Cardiac fibroblast (primary cell): Measurements from ENCODE around the gene LRMDA.

Source experiments
- DNase-seq, 2 donors: peaks; one replicate each; pipeline versions ENCODE4 v3.0.0 to v3.0.0-alpha.2; 2010; ENCODE audit warnings: low read depth in 2 of 2
- H3K4me3 ChIP-seq, 2 donors: replicated peaks in 1 of 2; 1 replicate in 1 of 2; 2 replicates in 1 of 2; pipeline ENCODE4 v1.5.1; 2011; ENCODE audit warnings: low read depth in 2 of 2, low read length in 2 of 2, mild to moderate bottlenecking in 2 of 2, moderate library complexity in 1 of 2
- CTCF ChIP-seq: IDR thresholded peaks from one replicate; pipeline ENCODE4 v1.5.1; 2011; ENCODE audit warnings: low read depth, mild to moderate bottlenecking, low read length, inconsistent platforms

The LRMDA gene

GRCh38 chr10:76024460-76025123 is 593.2 kb downstream of the LRMDA start:
- TF ChIP-seq CTCF: no peak
- DNase-seq: no peak
- no peak overlapping the region for H3K4me3 ChIP-seq

GRCh38 chr10:76025124-76025477 is 593.7 kb downstream of the LRMDA start:
- TF ChIP-seq CTCF: no peak
- no peak overlapping the region for H3K4me3 ChIP-seq
- DNase-seq: no peak

GRCh38 chr10:76026176-76026771 is 594.9 kb downstream of the LRMDA start:
- no peak for TF ChIP-seq CTCF
- H3K4me3 ChIP-seq: no peak overlapping the region
- DNase-seq: no peak

GRCh38 chr10:76026905-76027304 is 595.5 kb downstream of the LRMDA start:
- no peak overlapping the region for H3K4me3 ChIP-seq
- peak; percentile 12 for TF ChIP-seq CTCF
- peak in 1 of 2 donors; percentile 15 for DNase-seq

GRCh38 chr10:76029782-76030181 is 598.4 kb downstream of the LRMDA start:
- DNase-seq: no peak
- no peak overlapping the region for H3K4me3 ChIP-seq
- TF ChIP-seq CTCF: no peak

- no peak for DNase-seq
- no peak for TF ChIP-seq CTCF
- H3K4me3 ChIP-seq: no peak overlapping the region
Measured at GRCh38 chr10:76031099-76031498, 599.7 kb downstream of the LRMDA start.
